Measurements from ENCODE around the gene CRLF2.
"Not testable (repeated sequence)": the region's sequence is repeated elsewhere in the genome, so short reads cannot be mapped to it uniquely, and the experiment has no call there.

CRLF2 gene

DNA sequence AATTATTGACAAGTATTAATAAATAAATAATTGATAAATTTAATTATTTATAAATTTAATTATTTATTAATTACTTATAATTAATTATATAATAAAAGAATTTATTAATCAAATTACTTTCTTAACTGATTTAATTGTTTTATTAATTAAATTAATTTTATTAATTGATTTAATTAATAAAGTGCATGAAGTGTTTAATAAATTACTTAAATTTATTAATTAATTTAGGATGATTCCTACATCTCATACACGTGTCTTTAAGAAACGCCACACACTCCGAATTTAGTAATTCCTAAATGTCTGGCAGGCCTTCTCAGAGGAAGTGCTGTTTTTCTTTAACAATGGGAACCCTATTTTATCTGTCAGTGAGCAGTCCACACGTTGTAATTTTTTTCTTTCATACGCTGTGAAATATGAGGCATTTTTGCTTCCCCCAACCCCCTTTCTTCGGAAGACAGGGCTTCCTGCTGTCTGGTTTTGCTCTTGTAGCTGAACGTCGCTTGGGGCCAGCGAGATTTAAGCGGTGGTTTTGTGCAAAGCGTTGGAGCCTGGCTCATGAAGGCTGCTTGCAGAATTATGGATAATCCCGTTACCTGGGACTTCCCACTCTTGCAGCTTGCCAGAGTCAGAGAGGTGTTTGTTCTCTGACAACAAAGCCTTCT lies 46.8 kb downstream of the CRLF2 start:
- DNase-seq, result peak; percentile 11

DNA sequence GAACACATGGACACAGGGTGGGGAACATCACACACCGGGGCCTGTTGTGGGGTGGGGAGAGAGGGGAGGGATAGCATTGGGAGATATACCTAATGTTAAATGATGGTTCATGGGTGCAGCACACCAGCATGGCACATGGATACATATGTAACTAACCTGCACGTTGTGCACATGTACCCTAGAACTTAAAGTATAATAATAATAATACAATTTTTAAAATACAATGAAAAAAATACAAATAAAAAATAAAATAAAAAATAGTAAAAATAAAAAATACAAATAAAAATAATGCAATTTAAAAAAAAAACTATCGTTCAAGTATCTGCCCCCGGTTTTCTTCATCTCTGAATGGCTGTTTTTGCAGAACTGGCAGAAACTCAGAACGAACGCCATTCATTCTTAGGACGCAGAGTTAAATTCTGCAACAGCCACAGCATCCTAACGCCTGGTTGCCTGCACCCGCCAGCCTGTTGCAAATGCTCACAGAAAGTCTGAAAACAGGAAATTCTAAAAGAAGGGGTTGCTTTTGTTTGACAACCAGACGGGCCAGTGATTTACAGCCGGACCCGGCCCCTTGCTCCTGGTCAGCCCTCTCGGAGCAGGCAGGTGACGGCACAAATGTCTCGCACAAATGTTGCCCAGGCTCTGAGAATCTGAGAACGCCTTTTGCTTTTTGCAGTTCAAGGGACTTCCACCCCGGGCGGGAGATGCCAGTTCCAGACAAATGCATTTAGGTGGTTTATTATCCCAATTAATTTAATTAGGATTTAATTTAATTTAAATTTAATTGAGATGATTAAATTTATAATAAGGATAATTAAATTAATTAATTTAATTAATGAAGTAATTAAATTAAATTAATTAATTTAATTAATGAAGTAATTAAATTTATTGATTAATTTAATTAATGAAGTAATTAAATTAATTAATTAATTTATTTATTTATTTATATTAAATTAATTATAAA lies 47.8 kb downstream of the CRLF2 start:
- no peak for DNase-seq

DNA sequence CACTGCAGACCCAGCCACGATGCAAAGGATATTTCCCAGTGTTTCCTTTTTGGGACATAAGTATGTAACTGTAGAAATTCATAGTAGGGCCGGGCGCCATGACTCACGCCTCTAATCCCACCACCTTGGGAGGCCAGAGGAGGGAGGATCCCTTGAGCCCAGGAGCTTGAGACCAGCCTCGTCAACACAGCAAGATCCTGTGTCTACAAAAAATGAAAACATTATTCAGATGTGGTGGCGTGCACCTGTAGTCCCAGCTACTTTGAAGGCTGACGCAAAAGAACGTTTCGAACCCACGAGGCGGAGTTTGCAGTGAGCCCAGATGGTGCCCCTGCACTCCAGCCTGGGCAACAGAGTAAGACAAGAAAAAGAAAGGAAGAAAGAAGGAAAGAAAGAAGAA lies 49.2 kb downstream of the CRLF2 start:
- DNase-seq, result no peak

DNA sequence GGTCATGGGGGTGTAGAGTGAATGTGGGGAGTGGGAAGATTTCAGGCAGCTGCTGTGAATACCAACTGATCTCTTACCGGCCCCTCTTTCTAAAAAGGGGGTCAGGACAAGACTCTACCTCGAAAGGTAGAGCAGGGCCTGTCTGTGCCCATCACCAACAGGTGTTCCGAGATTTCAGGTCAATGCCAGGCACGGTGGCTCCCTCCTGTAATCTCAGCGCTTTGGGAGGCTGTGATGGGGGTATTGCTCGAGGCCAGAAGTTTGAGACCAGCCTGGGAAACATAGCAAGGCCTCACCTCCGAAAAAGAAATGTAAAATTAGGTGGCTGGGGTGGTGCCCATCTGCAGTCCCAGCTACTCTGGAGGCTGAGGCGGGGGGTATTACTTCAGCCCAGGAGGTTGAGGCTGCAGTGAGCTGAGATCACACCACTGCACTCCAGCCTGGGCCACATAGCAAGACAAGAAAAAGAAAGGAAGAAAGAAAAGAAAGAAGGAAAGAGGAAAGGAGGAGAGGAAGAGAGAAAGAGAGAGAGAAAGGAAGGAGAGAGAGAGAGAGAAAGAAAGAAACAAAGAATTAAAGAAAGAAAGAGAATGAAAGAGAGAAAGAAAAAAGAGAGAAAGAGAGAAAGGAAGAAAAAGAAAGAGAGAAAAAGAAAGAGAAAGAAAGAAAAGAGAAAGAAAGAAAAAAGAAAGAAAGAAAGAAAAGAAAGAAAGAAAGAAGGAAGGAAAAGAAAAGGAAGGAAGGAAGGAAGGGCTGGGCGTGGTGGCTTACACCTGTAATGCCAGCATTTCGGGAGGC lies 50.1 kb downstream of the CRLF2 start:
- DNase-seq, result no peak

DNA sequence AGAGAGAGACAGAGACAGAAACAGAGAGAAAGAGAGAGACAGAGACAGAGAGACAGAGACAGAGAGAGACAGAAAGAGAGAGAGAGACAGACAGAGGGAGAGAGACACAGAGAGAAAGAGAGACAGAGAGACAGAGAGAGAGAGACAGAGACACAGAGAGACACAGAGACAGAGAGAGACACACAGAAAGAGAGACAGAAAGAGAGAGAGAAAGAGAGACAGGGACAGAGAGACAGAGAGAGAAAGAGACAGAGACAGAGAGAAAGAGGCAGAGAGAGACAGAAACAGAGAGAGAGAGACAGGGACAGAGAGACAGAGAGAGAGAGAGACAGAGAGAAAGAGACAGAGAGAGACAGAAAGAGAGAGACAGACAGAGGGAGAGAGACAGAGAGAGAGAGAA lies 52.9 kb downstream of the CRLF2 start:
- DNase-seq, result no peak

DNA sequence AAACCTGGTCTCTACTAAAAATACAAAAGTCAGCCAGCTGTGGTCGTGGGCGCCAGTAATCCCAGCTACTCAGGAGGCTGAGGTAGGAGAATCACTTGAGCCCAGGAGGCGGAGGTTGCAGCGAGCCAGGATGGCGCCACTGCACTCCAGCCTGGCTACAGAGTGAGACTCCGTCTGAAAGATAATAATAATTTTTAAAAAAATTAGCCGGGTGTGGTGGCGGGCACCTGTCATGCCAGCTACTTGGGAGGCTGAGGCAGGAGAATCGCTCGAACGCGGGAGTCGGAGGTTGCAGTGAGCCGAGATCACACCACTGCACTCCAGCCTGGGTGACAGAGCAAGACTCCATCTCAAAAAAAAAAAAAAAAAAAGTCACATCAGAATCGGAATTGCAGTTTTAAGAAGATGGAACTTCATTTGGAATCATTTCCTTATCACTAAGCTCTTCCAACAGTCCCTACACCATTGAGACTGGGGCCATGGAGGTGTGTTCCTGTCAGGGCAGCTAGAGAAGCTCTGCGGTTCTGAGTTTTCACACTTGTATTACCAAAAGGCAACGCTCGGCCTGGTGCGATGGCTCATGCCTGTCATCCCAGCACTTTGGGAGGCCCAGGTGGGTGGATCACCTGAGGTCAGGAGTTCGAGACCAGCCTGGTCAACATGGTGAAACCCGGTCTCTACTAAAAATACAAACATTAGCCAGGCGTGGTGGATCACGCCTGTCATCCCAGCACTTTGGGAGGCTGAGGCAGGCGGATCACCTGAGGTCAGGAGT lies 55.6 kb downstream of the CRLF2 start:
- DNase-seq, result not testable (repeated sequence)

DNA sequence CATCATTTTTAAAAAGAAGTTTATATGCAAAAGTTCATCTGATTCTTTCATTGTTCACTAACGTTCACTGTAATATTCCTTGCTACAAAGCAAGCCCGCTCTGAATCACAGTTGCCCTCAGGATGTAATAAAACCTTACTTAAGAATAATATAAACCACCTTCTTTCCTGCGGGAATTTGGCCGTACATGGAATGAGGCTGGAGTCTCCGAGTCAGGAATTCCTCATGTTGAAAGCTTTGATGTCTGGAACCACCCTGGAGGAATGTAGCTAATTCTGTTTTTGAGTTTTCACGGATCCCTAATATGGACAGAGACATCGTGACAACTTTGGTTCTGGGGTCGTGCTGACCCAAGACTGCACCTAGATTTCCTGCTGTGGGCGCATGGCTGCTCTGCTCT lies 58.5 kb downstream of the CRLF2 start:
- no peak for DNase-seq

DNA sequence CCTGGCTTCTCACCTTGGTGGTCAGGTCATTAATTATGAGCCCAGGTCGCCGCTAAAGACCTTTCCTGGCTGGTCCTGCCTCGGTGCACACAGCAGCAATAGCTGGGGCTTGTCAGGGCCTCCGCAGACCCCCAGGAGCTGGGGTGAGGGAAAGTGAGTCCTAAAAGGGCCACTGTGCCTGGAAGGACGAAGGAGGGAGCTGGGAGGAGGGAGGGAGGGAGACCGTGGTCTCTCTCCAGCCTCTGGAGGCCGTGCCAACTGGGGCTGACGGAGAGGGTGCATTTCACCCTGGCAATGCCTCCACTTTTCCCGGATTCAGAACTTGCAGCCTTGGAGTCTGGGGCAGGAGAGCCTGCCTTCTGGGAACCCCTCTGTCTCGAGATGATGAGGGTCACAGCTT lies 60.4 kb downstream of the CRLF2 start:
- no peak for DNase-seq

DNA sequence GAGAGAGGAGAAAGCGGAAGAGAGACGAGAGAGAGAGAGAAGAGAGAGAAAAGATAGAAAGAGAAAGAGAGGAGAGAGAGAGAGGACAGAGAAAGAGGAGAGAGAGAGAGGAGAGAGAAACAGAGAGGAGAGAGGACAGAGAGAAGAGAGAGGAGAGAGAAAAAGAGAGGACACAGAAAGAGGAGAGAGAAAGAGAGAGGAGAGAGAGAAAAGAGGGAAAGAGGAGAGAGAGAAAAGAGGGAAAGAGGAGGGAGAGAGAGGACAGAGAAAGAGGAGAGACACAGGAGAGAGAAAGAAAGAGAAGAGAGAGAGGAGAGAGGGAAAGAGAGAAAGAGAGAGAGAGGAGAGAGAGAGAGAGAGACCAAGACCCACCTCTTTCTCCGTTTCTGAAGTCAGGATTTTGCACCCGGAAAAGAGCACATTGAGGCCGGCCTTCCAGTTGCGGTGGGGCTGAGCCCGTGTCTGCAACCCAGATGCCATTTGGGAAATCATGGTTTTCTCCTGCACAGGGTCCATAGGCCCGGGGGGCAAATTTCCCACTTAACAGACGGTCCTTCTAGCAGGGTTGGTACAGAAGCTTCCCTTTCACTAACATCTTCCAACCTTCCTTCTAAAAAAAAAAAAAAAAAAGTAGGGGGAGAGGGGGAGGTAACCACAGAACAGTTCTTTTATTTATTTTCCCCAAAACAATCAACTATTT lies 60.9 kb downstream of the CRLF2 start:
- DNase-seq, result no peak

DNA sequence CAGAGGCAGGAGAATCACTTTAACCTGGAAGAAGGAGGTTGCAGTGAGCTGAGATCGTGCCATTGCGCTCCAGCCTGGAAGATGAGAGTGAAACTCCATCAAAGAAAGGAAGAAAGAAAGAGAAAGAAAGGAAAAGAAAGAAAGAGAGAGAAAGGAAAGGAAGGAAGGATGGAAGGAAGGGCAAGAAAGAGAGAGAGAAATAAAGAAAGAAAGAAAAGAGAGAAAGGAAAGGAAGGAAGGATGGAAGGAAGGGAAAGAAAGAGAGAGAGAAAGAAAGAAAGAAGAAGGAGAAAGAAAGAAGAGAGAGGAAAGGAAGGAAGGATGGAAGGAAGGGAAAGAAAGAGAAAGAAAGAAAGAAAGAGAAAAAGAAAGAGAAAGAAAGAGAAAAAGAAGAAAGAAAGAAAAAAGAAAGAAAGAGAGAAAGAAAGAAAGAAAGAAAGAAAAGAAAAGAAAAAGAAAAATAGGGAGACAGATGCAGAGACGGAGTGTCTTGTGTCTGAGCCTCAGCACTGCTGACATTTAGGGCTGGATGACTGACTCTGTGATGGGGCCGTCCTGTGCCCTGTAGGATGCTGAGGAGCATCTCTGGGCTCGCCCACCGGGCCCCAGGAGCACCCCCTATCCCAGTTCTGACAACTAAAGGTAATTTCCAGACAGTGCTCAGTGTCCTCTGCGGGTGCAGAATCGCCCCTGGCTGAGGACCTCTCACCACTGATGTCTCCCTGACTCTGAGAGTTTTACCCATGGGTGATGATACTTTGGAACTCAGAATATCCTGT lies 61.7 kb downstream of the CRLF2 start:
- DNase-seq, result no peak

DNA sequence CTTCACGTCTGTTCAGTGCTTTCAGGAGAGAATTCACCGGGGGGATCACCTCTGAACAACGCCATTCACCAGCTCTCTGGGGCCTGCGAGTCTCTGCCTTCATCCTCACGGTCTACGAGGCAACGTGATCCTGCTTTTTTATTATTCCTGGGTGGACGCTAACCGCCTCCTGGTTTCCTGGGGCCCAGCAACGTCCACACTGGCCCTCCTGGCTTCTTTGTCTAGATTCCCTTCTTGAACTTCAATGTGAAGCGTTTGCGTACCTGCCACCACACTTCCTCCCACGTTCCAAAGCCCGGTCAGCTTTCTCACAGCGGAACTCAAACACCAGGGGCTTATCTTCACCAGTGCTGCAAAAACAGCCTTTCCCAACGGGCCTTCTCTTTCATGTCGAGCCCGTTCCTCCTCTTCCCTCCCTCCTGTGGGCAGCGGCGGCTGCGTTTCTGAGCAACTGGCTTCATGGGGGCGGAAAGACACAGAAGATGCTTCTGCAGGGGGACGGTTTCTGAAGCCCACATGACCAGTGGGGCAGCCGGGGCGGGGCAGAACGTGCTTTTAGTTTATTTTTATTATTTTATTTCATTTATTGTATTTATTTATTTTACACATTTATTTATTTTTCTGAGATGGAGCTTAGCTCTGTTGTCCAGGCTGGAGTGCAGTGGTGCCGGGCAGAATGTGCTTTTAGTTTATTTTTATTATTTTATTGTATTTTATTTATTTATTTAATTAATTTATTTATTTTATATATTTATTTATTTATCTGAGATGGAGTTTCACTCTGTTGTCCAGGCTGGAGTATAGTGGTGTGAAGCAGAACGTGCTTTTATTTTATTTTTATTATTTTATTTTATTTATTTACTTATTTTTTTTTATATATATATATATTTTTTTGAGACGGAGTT lies 64.6 kb downstream of the CRLF2 start:
- no peak for DNase-seq

DNA sequence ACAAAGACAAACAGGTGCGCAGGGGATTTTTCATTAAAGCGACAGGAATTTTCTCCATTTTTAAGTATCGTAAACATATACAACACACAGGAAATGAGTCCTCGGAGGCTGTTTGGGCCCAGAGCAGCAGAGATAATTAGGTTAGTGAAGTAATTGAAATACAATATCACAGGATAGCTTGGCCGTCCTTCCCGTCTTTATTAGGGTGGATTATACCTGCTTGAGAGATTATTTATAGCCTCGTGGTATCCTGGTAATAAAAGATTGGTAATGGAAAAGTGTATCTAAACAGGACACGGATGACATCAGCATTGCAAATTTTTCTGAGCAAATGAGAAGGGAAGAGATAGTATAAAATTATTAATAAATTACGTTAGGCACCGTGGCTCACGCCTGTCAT lies 68.2 kb downstream of the CRLF2 start:
- DNase-seq, result no peak

All from CD4-positive, alpha-beta T cell treated with Interferon gamma for 1 hour (primary cell).